Neuronal stem cell (in vitro differentiated cells): ENCODE results near the gene SLC34A3.

Source experiments
- DNase-seq: peaks from one replicate; pipeline ENCODE4 v3.0.0-alpha.2; 2013; ENCODE audit warnings: low spot score
- H2AFZ ChIP-seq: one replicate; pipeline ENCODE4 v1.6.1; 2013; ENCODE audit warnings: mild to moderate bottlenecking, low read length, inconsistent platforms
- H2AK5ac ChIP-seq: 2 replicates; pipeline ENCODE4 v1.6.1; 2013; ENCODE audit warnings: low read depth, mild to moderate bottlenecking, inconsistent platforms, low read length, moderate library complexity, mixed read lengths
- H2BK120ac ChIP-seq: 2 replicates; pipeline ENCODE4 v1.6.1; 2013; ENCODE audit warnings: low read depth, mild to moderate bottlenecking, inconsistent platforms, low read length, moderate library complexity, mixed read lengths
- H2BK12ac ChIP-seq: one replicate; pipeline ENCODE4 v1.6.1; 2013; ENCODE audit warnings: low read length, inconsistent platforms
- H2BK15ac ChIP-seq: 2 replicates; pipeline ENCODE4 v1.6.1; 2013; ENCODE audit warnings: mild to moderate bottlenecking, low read length, inconsistent platforms, mixed read lengths
- H2BK5ac ChIP-seq: one replicate; pipeline ENCODE4 v1.6.1; 2013; ENCODE audit warnings: inconsistent platforms, mild to moderate bottlenecking, low read length, moderate library complexity
- H3K14ac ChIP-seq: one replicate; pipeline ENCODE4 v1.6.1; 2013; ENCODE audit warnings: low read length, inconsistent platforms
- H3K18ac ChIP-seq: 2 replicates; pipeline ENCODE4 v1.6.1; 2013; ENCODE audit warnings: low read length, inconsistent platforms
- H3K23ac ChIP-seq: 2 replicates; pipeline ENCODE4 v1.6.1; 2013; ENCODE audit warnings: low read depth, mild to moderate bottlenecking, mixed read lengths, low read length, inconsistent platforms; ENCODE audit not compliant: poor library complexity
- H3K27ac ChIP-seq: replicated peaks from 3 replicates; pipeline ENCODE4 v1.5.1; 2013; ENCODE audit warnings: low read length, inconsistent platforms
- H3K27me3 ChIP-seq, 3 experiments: 2 replicates each; pipeline ENCODE4 v1.6.1; 2013; ENCODE audit warnings: low read length in 3 of 3, mild to moderate bottlenecking in 2 of 3, inconsistent platforms in 1 of 3, low read depth in 1 of 3, mixed read lengths in 1 of 3, moderate library complexity in 1 of 3; ENCODE audit not compliant: control insufficient read depth in 3 of 3, insufficient read depth in 3 of 3
- H3K36me3 ChIP-seq, 2 donors: replicated peaks in 1 of 2; 2 replicates each; pipeline ENCODE4 v1.6.1; 2013; ENCODE audit warnings: low read length in 2 of 2; ENCODE audit not compliant: control insufficient read depth in 2 of 2, insufficient read depth in 2 of 2
- H3K4ac ChIP-seq: 2 replicates; pipeline ENCODE4 v1.6.1; 2013; ENCODE audit warnings: inconsistent platforms, mild to moderate bottlenecking, low read length, moderate library complexity
- H3K4me1 ChIP-seq, 2 donors: 1 replicate in 1 of 2; 2 replicates in 1 of 2; pipeline ENCODE4 v1.6.1; 2013; ENCODE audit warnings: low read length in 2 of 2, low read depth in 1 of 2; ENCODE audit not compliant: control insufficient read depth in 2 of 2, insufficient read depth in 1 of 2
- H3K4me2 ChIP-seq: one replicate; pipeline ENCODE4 v1.6.1; 2013; ENCODE audit warnings: mild to moderate bottlenecking, low read length, inconsistent platforms; ENCODE audit not compliant: insufficient read depth, poor library complexity, severe bottlenecking
- H3K4me3 ChIP-seq, 2 donors: 2 replicates each; pipeline ENCODE4 v1.5.1; 2013; ENCODE audit warnings: low read length in 2 of 2, mild to moderate bottlenecking in 2 of 2, inconsistent platforms in 1 of 2, moderate library complexity in 1 of 2
- H3K79me1 ChIP-seq: one replicate; pipeline ENCODE4 v1.6.1; 2013; ENCODE audit warnings: low read depth, mild to moderate bottlenecking, inconsistent platforms, low read length, moderate library complexity
- H3K9ac ChIP-seq: one replicate; pipeline ENCODE4 v1.6.1; 2013; ENCODE audit warnings: mild to moderate bottlenecking, low read depth, low read length, inconsistent platforms; ENCODE audit not compliant: poor library complexity
- H3K9me3 ChIP-seq, 2 donors: replicated peaks in 1 of 2; 2 replicates each; pipeline versions ENCODE3 to v1.6.1; 2013; ENCODE audit warnings: low read length in 2 of 2, mild to moderate bottlenecking in 2 of 2, inconsistent platforms in 1 of 2, low read depth in 1 of 2, mixed read lengths in 1 of 2, moderate library complexity in 1 of 2; ENCODE audit not compliant: control insufficient read depth in 2 of 2, insufficient read depth in 1 of 2
- H4K8ac ChIP-seq: one replicate; pipeline ENCODE4 v1.6.1; 2013; ENCODE audit warnings: low read depth, mild to moderate bottlenecking, inconsistent platforms, low read length, moderate library complexity
- H4K91ac ChIP-seq: one replicate; pipeline ENCODE4 v1.6.1; 2013; ENCODE audit warnings: low read length, low read depth, mild to moderate bottlenecking, inconsistent platforms; ENCODE audit not compliant: poor library complexity
- WGBS, 2 donors: extraction: QIAGEN DNeasy Blood & Tissue Kit; methylation state at CpG; one replicate each; pipeline ENCODE4 v1.1.7; 2013; ENCODE audit warnings: missing lambda C conversion rate in 2 of 2, mixed read lengths in 1 of 2; ENCODE audit not compliant: insufficient read length in 2 of 2, insufficient replicate concordance in 1 of 2; ENCODE audit errors: extremely low coverage in 2 of 2; 5-methylcytosine and 5-hydroxymethylcytosine counted together

The SLC34A3 gene

GRCh38 chr9:137202966-137203365 is 27.7 kb upstream of the SLC34A3 start:
- no CpG with 5 or more reads among the region's 8 CpGs for WGBS, 2 donors

GRCh38 chr9:137204731-137205125 is 26.0 kb upstream of the SLC34A3 start:
- DNase-seq = no peak
- Histone ChIP-seq H3K23ac (no peak overlapping the region), H3K36me3 (peaks cover 12 to 37% of the 10 kb centered on the region in 2 donors), H3K9ac (peak overlapping the region; percentile 92), H2BK120ac (no peak overlapping the region), H4K8ac (no peak overlapping the region), H3K4me2 (peak overlapping the region; percentile 81), H3K4ac (no peak overlapping the region), H4K91ac (no peak overlapping the region), H2AK5ac (peak overlapping the region; percentile 92), H3K79me1 (peaks cover 10% of the 10 kb centered on the region), H3K27ac (no peak overlapping the region), H2BK15ac (no peak overlapping the region), H3K9me3 (peaks cover 0 to 1% of the 10 kb centered on the region in 2 donors), H2BK5ac (no peak overlapping the region), H3K4me3 (peak overlapping the region; percentile 92 to 99), H3K27me3 (no peaks in the 10 kb centered on the region), H3K14ac (no peak overlapping the region), H2BK12ac (no peak overlapping the region), H3K18ac (no peak overlapping the region), H3K4me1 (peaks cover 18 to 21% of the 10 kb centered on the region in 2 donors), H2AFZ (peak overlapping the region; percentile 88)
- no CpG with 5 or more reads among the region's 21 CpGs for WGBS, 2 donors

More at GRCh38 chr9:137202966-137203365, 27.7 kb upstream of the SLC34A3 start:
- Histone ChIP-seq H2BK120ac (no peak overlapping the region), H3K4me1 (peaks cover 24 to 37% of the 10 kb centered on the region in 2 donors), H3K79me1 (peaks cover 15% of the 10 kb centered on the region), H2BK5ac (no peak overlapping the region), H3K18ac (no peak overlapping the region), H2BK12ac (no peak overlapping the region), H3K27me3 (no peaks in the 10 kb centered on the region), H3K27ac (no peak overlapping the region), H4K8ac (no peak overlapping the region), H3K23ac (no peak overlapping the region), H3K4me3 (no peak overlapping the region), H3K36me3 (peaks cover 7 to 24% of the 10 kb centered on the region in 2 donors), H3K4me2 (no peak overlapping the region), H4K91ac (no peak overlapping the region), H3K9me3 (no peaks in the 10 kb centered on the region), H3K4ac (no peak overlapping the region), H2BK15ac (no peak overlapping the region), H2AFZ (no peak overlapping the region), H2AK5ac (no peak overlapping the region), H3K9ac (no peak overlapping the region), H3K14ac (no peak overlapping the region)
- DNase-seq = no peak

- H3K27me3 ChIP-seq = no peaks in the 10 kb centered on the region
- H3K18ac ChIP-seq = peak within 1 kb of the TSS; percentile 92
- H2BK5ac ChIP-seq = peak within 1 kb of the TSS; percentile 83
- H2AK5ac ChIP-seq = peak within 1 kb of the TSS; percentile 92
- H2BK15ac ChIP-seq = no peak within 1 kb of the TSS
- peak; percentile 86 for DNase-seq
- no peak within 1 kb of the TSS for H2BK12ac ChIP-seq
- peak within 1 kb of the TSS; percentile 81 for H3K4me2 ChIP-seq
- no peak within 1 kb of the TSS for H4K91ac ChIP-seq
- no peak within 1 kb of the TSS for H2BK120ac ChIP-seq
- peaks cover 12 to 38% of the 10 kb centered on the region in 2 donors for H3K36me3 ChIP-seq
- peaks cover 10% of the 10 kb centered on the region for H3K79me1 ChIP-seq
- H3K9ac ChIP-seq = peak within 1 kb of the TSS; percentile 95
- peaks cover 18 to 21% of the 10 kb centered on the region in 2 donors for H3K4me1 ChIP-seq
- no peak within 1 kb of the TSS for H3K4ac ChIP-seq
- H3K14ac ChIP-seq = no peak within 1 kb of the TSS
- H3K9me3 ChIP-seq = peaks cover 0 to 1% of the 10 kb centered on the region in 2 donors
- H3K4me3 ChIP-seq = peak within 1 kb of the TSS; percentile 92 to 99
- H4K8ac ChIP-seq = no peak within 1 kb of the TSS
- peak within 1 kb of the TSS; percentile 88 for H2AFZ ChIP-seq
- H3K23ac ChIP-seq = peak within 1 kb of the TSS; percentile 99
- no peak within 1 kb of the TSS for H3K27ac ChIP-seq
- whole genome bisulfite sequencing, 2 donors = no CpG with 5 or more reads among the region's 98 CpGs
Measured at GRCh38 chr9:137205126-137206069, 25.3 kb upstream of the SLC34A3 start, which contains the start of the genes NDOR1 and TMEM203. TSS of gene NDOR1 (plus strand) at chr9:137205700. CDS start at chr9:137205778, 78 bp downstream. TSS of gene TMEM203 (minus strand) at chr9:137205648. CDS start at chr9:137205414, 234 bp downstream.

GRCh38 chr9:137206602-137207001 is 24.1 kb upstream of the SLC34A3 start:
- no peak overlapping the region for H2AFZ ChIP-seq
- no peak overlapping the region for H3K9ac ChIP-seq
- H2BK5ac ChIP-seq = no peak overlapping the region
- H3K14ac ChIP-seq = no peak overlapping the region
- no peak overlapping the region for H3K27ac ChIP-seq
- no CpG with 5 or more reads among the region's 7 CpGs for WGBS, 2 donors
- no peak overlapping the region for H4K8ac ChIP-seq
- H3K79me1 ChIP-seq = peaks cover 10% of the 10 kb centered on the region
- no peak overlapping the region for H3K23ac ChIP-seq
- no peak overlapping the region for H2BK120ac ChIP-seq
- H3K36me3 ChIP-seq = peaks cover 12 to 47% of the 10 kb centered on the region in 2 donors
- H2BK15ac ChIP-seq = no peak overlapping the region
- peak overlapping the region in 1 of 2 donors; percentile 99 for H3K4me3 ChIP-seq
- H3K4me1 ChIP-seq = peaks cover 13 to 18% of the 10 kb centered on the region in 2 donors
- no peak for DNase-seq
- peak overlapping the region; percentile 69 for H3K4me2 ChIP-seq
- H3K9me3 ChIP-seq = peaks cover 0 to 1% of the 10 kb centered on the region in 2 donors
- H3K27me3 ChIP-seq = no peaks in the 10 kb centered on the region
- no peak overlapping the region for H2AK5ac ChIP-seq
- no peak overlapping the region for H2BK12ac ChIP-seq
- H3K4ac ChIP-seq = no peak overlapping the region
- H4K91ac ChIP-seq = no peak overlapping the region
- H3K18ac ChIP-seq = no peak overlapping the region
